G401 (cell line): ENCODE data around the gene TEKTIP1. TPM values are rescaled to one million over a fixed set of nuclear protein-coding genes. Genes with fewer than 3 reads are reported as not detected.
"Not testable (repeated sequence)": the region's sequence is repeated elsewhere in the genome, so short reads cannot be mapped to it uniquely, and the experiment has no call there.

Experiments used
- DNase-seq: peaks from one replicate; pipeline ENCODE4 v3.0.0-alpha.2; 2015; ENCODE audit warnings: low spot score
- in situ Hi-C: cut with HindIII; loops from 2 replicates; pipeline ENCODE4 v1.10.0; 2016; ENCODE audit warnings: low sequenced_read_pairs, mixed read lengths
- total RNA-seq: library from RNA; depleted of rRNA; stranded (reverse); fragments of >200 nt; shearing (Covaris generic); gene quantifications from 2 replicates; pipeline ENCODE4 v1.2.3, GENCODE V29; 2014

TEKTIP1 gene
- total RNA-seq, 1 experiment from 2014 or later = not detected

DNA sequence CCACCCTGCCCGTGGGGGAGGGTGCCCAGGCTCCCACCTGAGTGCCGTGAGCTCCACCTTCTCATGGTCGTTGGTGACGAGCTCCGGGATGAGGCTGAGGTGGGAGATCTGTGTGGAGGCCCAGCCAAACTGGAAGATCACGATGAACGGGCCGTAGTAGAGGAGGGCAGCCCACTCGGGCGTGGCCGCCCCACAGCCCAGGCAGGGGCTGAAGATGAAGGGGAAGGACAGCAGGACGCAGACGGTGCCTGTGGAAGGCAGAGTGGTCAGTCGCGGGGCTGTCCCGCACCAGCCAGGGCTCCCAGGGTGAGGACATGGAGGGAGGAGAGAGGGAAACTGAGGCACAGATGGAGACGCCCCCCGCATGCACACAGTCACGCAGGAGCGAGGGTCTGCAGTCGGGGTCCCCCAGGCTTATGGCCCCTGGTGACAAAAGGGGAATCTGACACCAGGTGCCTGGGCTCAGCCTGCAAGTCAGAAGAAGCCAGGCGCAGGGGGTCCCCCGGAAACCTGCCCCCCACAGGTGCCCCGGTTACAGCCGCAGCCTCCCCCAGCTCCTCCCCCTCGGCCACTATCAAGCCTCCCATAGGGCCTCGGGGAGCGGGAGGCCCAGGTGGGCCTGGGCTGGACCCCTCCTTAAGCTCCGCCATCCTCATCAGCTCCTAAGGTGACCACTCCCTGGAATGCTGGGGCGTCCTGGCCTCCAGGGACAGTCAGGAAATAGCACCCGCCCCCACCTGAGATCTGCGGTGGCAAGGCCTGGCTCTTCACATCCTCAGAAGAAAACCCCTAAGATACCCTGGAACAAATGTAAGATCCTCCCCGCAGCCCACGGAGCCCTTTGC, 12.2 kb downstream of the TEKTIP1 start:
- DNase-seq = no peak
- in situ Hi-C loops = no loop called here

GRCh38 chr19:3551792-3552095, 12.8 kb downstream of the TEKTIP1 start:
- in situ Hi-C loops = no loop called here

GRCh38 chr19:3554254-3555083, 15.5 kb downstream of the TEKTIP1 start:
- no peak for DNase-seq
- in situ Hi-C loops = no loop called here

More at GRCh38 chr19:3551792-3552095, 12.8 kb downstream of the TEKTIP1 start:
- no peak for DNase-seq

GRCh38 chr19:3555653-3556422, 16.9 kb downstream of the TEKTIP1 start:
- in situ Hi-C loops = no loop called here
- no peak for DNase-seq

DNA sequence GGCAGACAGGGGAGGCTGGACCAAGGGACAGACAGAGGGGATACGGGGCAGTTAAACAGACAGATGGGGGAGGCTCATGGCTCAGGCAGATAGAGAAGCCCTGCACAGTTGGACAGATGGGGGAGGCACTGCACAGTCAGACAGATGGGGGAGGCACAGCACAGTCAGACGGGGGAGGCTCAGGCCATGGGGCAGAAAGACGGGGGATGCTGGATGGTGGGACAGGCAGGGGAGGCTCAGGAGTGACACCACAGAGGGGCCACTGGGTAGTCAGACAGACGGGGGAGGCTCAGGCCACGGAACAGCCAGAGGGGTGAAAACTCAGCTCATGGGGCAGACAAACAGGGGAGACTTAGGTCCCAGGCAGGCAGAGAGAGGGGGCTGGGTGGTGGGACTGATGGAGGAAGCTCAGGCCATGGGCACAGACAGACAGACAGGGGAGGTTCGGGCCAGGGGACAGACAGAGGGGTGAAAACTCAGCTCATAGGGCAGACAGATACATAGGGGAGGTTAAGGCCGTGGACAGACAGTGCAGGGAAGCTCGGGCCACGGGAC, 17.5 kb downstream of the TEKTIP1 start:
- no peak for DNase-seq
- in situ Hi-C loops = no loop called here

- in situ Hi-C loops = no loop called here
- DNase-seq = no peak
These were observed 18.0 kb downstream of the TEKTIP1 start for GRCh38 chr19:3556978-3557460.

- peak; percentile 92 for DNase-seq
These were observed 18.7 kb downstream of the TEKTIP1 start, which contains the start of gene MFSD12 for GRCh38 chr19:3557461-3558248. Gene MFSD12, minus strand, starts transcription at chr19:3557586. Its CDS starts 183 bp downstream, at chr19:3557403.

GRCh38 chr19:3563709-3564524, 24.9 kb downstream of the TEKTIP1 start:
- no peak for DNase-seq
- in situ Hi-C loops = no loop called here

More at GRCh38 chr19:3557461-3558248, 18.7 kb downstream of the TEKTIP1 start, which contains the start of gene MFSD12:
- in situ Hi-C loops = no loop called here

DNA sequence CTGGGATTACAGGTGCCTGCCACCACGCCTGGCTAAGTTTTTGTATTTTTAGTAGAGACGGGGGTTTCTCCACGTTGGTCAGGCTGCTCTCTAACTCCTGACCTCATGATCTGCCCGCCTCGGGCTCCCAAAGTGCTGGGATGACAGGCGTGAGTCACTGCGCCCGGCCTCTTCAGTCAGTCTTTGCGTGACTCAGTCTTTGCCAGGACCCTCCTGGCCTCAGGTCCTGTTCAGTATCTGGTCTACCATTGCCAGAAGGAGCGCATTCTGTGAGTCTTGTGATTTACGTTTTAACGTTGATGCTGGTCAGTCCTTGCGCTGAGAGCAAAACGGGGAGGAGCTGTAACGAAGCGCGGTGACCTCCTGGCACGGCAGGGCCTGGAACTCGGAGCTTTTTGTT, 26.2 kb downstream of the TEKTIP1 start:
- no peak for DNase-seq
- in situ Hi-C loops = no loop called here

DNA sequence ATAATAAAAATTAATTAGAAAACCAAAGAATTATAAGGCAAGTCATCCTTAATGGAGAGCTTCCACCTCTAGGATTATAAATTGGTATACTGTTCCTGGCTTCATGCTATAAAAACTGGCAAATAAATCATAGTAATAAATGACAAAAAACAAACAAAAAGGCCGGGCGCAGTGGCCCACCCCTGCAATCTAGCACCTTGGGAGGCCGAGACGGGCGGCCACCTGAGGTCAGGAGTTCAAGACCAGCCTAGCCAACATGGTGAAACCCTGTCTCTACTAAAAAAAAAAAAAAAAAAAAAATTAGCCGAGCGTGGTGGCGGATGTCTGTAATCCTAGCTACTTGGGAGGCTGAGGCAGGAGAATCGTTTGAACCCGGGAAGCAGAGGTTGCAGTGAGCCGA, 31.1 kb downstream of the TEKTIP1 start:
- in situ Hi-C loops, DNase-seq: not testable (repeated sequence)

GRCh38 chr19:3570606-3571011, 31.6 kb downstream of the TEKTIP1 start:
- DNase-seq = no peak
- in situ Hi-C loops = no loop called here

- in situ Hi-C loops = no loop called here
- DNase-seq = peak; percentile 98
These were observed 33.3 kb downstream of the TEKTIP1 start for GRCh38 chr19:3572132-3572854.

DNA sequence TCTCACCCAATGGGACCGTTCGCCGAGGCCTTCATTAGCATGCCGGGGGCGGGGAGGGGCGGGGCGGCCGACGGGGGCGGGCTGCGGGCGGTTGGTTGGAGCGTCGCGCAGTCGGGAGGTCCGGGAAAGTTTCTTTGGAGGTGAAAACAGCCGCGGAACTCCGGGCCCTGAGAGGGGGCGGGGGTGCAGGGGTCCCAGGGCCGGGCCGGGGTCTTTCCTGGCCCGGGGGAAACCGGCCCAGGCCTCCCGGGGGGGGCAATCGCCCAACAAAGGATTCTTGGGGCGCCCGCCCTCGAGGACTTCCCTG, 33.8 kb downstream of the TEKTIP1 start, which contains the start of gene HMG20B:
Gene HMG20B, plus strand, starts transcription at position 90 of the 307 bp plus-strand sequence. CDS start 366 bp downstream, outside the sequence.
- no peak for DNase-seq
- in situ Hi-C loops = no loop called here

GRCh38 chr19:3573162-3573857, 34.3 kb downstream of the TEKTIP1 start:
- in situ Hi-C loops = no loop called here
- no peak for DNase-seq

GRCh38 chr19:3573858-3574637, 35.1 kb downstream of the TEKTIP1 start:
- in situ Hi-C loops = no loop called here

More at GRCh38 chr19:3573858-3574637, 35.1 kb downstream of the TEKTIP1 start:
- DNase-seq = peak; percentile 67
